ENCODE measurements around the gene HORMAD2.

DNA sequence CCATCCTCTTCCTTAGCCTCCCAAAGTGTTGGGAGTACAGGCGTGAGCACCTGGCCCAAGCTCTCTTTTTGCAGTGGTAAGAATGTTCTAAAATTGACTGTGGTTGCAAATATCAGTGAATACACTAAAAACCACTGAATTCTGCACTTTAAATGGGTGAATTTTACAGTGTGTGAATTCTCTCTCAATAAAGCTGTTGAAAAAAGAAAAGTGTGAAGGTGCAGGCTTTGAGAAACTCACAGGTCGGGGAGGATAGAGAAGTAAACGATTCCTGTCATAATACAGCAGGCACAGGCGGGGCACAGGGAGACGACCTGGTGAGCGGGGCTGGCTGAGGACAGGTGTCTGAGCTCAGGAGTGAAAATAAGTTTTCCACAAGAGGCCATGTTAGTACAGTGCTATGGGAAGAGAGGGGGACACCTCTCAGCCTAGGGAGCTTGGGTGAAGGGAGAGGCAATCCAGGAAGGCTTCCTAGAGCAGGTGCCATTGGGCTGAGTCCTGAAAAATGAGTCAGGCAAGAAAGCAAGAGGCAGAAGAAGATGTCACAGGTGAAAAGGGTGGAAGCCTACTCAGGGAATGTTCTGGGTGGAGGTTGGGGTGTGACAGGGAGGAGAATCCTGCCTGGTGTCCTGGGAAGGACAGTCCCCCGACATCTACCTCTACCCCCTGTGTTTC lies 140.2 kb downstream of the HORMAD2 start:
- TF ChIP-seq SP1 (IDR thresholded peaks at IDR 0.05): no peak
- no peak for TF ChIP-seq FOXK2 (IDR thresholded peaks at IDR 0.05)
- no peak for TF ChIP-seq BHLHE40 (IDR thresholded peaks at IDR 0.05; ENCODE audit: borderline replicate concordance)
- TF ChIP-seq CTBP1 (IDR thresholded peaks at IDR 0.05; ENCODE audit: borderline replicate concordance): no peak
- TF ChIP-seq, protein P1, sequence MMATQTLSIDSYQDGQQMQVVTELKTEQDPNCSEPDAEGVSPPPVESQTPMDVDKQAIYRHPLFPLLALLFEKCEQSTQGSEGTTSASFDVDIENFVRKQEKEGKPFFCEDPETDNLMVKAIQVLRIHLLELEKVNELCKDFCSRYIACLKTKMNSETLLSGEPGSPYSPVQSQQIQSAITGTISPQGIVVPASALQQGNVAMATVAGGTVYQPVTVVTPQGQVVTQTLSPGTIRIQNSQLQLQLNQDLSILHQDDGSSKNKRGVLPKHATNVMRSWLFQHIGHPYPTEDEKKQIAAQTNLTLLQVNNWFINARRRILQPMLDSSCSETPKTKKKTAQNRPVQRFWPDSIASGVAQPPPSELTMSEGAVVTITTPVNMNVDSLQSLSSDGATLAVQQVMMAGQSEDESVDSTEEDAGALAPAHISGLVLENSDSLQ (IDR thresholded peaks at IDR 0.05): no peak
- TF ChIP-seq SUZ12 (IDR thresholded peaks at IDR 0.05): no peak
- TF ChIP-seq TARDBP (IDR thresholded peaks at IDR 0.05): no peak
- no peak for TF ChIP-seq FOXM1 (IDR thresholded peaks at IDR 0.05; ENCODE audit: borderline replicate concordance)
- no peak for TF ChIP-seq FOXA1 (IDR thresholded peaks at IDR 0.05)
- TF ChIP-seq HDGF (IDR thresholded peaks at IDR 0.05; ENCODE audit: borderline replicate concordance): no peak
